ENCODE data around the gene GRM5. TPM values are rescaled to one million over a fixed set of nuclear protein-coding genes. Genes with fewer than 3 reads are reported as not detected.

GRM5 gene
- total RNA-seq, 3 donors from 2014 or later, result 0.33 TPM; not detected in 2

DNA sequence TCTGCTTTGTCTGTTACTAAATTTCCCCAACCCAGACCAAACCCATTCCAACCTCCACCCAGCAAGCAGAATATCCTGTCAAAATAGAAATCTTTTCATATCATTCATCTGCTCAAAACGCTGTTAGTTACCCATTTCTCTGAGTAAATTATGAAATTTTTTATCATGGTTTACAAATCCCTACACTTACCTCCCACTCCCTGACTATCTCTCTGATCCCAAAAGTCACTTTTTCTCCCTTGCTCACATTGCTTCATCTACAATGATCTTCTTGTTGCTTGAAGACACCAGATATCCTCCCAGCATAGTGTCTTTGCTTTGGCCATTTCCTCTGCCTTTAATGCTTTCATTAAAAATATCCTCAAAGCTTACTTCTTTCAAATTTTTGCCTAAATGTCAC is 532.8 kb downstream of the GRM5 start:
- Histone ChIP-seq H3K27ac (no peak overlapping the region), H3K9me3 (no peaks in the 10 kb centered on the region), H3K4me3 (no peak overlapping the region), H3K36me3 (no peaks in the 10 kb centered on the region), H3K4me1 (no peaks in the 10 kb centered on the region), H3K27me3 (no peaks in the 10 kb centered on the region)
- intact Hi-C loops (cut with DNase I; ENCODE audit: low total_unique reads), result no loop called here
- DNase-seq (ENCODE audit: low spot score in 2 of 2), result no peak
- TF ChIP-seq CTCF (IDR thresholded peaks at IDR 0.05) (no peak), POLR2A (IDR thresholded peaks at IDR 0.05) (no peak)

DNA sequence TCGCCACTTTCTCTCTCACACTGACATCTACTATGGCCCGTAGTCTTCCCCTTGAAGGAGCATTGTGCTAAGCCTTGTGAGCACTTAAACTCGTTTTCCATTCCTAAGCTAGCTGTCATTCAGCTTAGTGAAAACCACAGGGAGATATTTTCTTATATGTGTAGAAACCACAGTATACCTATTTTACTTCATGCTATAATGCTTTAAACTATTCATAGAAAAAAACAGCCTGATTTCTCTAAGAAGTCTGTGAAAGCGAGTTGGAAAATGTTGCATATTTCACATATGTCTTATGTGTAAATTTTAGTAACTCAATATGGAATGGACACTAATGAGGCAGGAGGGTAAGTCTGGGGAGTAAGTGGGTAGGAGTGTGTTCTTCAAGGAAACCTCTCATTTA is 534.0 kb downstream of the GRM5 start:
- Histone ChIP-seq H3K27me3 (no peaks in the 10 kb centered on the region), H3K27ac (no peak overlapping the region), H3K4me3 (no peak overlapping the region), H3K36me3 (no peaks in the 10 kb centered on the region), H3K4me1 (no peaks in the 10 kb centered on the region), H3K9me3 (no peaks in the 10 kb centered on the region)
- DNase-seq (ENCODE audit: low spot score in 2 of 2), result no peak
- intact Hi-C loops (cut with DNase I; ENCODE audit: low total_unique reads), result no loop called here
- TF ChIP-seq POLR2AphosphoS5 (IDR thresholded peaks at IDR 0.05), result no peak
- no peak for TF ChIP-seq POLR2A (IDR thresholded peaks at IDR 0.05)
- no peak for TF ChIP-seq CTCF (IDR thresholded peaks at IDR 0.05)

- no peak overlapping the region for H3K4me3 ChIP-seq
- DNase-seq (ENCODE audit: low spot score in 2 of 2), result no peak
- H3K27ac ChIP-seq, result no peak overlapping the region
- no peaks in the 10 kb centered on the region for H3K27me3 ChIP-seq
- H3K9me3 ChIP-seq, result no peaks in the 10 kb centered on the region
- H3K36me3 ChIP-seq, result no peaks in the 10 kb centered on the region
- no peak for TF ChIP-seq CTCF (IDR thresholded peaks at IDR 0.05)
- TF ChIP-seq POLR2A (IDR thresholded peaks at IDR 0.05), result no peak
- no peak for TF ChIP-seq POLR2AphosphoS5 (IDR thresholded peaks at IDR 0.05)
- no peaks in the 10 kb centered on the region for H3K4me1 ChIP-seq
- intact Hi-C loops (cut with DNase I; ENCODE audit: low total_unique reads), result no loop called here
Observed at GRCh38 chr11:88529426-88529825, 536.4 kb downstream of the GRM5 start.

GRCh38 chr11:88523386-88524071 is 542.3 kb downstream of the GRM5 start:
- H3K4me1 ChIP-seq, result no peaks in the 10 kb centered on the region
- intact Hi-C loops (cut with DNase I; ENCODE audit: low total_unique reads), result no loop called here
- DNase-seq (ENCODE audit: low spot score in 2 of 2), result no peak

More at GRCh38 chr11:88523386-88524071, 542.3 kb downstream of the GRM5 start:
- Histone ChIP-seq H3K36me3 (no peaks in the 10 kb centered on the region), H3K9me3 (no peaks in the 10 kb centered on the region), H3K27me3 (no peaks in the 10 kb centered on the region), H3K4me3 (no peak overlapping the region), H3K27ac (no peak overlapping the region)
- no peak for TF ChIP-seq POLR2AphosphoS5 (IDR thresholded peaks at IDR 0.05)
- TF ChIP-seq CTCF (IDR thresholded peaks at IDR 0.05), result no peak
- no peak for TF ChIP-seq POLR2A (IDR thresholded peaks at IDR 0.05)
